ENCODE data around the gene PFN1.

DNA sequence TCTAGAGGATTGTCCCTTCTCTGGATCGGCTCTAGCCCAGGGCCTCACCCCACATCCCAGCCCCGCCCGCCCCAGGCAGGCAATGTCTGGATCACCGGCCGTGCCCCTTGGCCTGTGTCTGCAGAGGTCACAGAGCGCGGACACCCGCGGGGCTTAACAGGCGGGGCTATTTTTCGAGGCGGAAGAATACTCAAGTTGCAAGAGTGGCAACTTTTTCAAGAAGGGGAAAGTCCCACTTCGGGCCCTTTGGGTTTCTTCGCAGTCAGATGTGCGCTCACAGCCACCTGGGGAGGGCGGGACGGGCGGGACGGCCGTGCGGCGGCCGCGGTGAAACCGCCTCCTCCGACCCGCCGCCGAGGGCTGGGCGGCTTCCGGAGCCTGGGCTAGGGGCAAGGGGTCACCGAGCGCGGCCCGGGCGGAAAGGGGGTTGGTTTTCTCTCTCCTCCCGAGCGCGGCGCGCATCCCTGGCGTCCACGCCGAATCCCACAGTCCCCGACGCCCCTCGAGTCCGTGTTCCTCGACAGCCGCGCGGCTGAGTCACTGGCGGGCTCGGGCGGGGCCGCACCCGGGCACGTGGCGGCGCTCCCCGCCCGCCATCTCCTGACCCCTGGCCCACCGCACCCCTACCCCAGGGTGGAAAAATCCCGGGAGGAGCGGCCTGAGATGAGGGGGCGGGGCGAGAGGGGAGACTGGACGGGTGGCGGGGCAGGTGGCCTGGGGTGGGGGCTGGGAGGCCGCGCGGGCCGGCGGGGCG is 1.2 kb upstream of the PFN1 start:
- TF ChIP-seq, protein P1, sequence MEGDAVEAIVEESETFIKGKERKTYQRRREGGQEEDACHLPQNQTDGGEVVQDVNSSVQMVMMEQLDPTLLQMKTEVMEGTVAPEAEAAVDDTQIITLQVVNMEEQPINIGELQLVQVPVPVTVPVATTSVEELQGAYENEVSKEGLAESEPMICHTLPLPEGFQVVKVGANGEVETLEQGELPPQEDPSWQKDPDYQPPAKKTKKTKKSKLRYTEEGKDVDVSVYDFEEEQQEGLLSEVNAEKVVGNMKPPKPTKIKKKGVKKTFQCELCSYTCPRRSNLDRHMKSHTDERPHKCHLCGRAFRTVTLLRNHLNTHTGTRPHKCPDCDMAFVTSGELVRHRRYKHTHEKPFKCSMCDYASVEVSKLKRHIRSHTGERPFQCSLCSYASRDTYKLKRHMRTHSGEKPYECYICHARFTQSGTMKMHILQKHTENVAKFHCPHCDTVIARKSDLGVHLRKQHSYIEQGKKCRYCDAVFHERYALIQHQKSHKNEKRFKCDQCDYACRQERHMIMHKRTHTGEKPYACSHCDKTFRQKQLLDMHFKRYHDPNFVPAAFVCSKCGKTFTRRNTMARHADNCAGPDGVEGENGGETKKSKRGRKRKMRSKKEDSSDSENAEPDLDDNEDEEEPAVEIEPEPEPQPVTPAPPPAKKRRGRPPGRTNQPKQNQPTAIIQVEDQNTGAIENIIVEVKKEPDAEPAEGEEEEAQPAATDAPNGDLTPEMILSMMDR (IDR thresholded peaks at IDR 0.05; ENCODE audit: poor library complexity, severe bottlenecking): no peak
- TF ChIP-seq, protein P2, sequence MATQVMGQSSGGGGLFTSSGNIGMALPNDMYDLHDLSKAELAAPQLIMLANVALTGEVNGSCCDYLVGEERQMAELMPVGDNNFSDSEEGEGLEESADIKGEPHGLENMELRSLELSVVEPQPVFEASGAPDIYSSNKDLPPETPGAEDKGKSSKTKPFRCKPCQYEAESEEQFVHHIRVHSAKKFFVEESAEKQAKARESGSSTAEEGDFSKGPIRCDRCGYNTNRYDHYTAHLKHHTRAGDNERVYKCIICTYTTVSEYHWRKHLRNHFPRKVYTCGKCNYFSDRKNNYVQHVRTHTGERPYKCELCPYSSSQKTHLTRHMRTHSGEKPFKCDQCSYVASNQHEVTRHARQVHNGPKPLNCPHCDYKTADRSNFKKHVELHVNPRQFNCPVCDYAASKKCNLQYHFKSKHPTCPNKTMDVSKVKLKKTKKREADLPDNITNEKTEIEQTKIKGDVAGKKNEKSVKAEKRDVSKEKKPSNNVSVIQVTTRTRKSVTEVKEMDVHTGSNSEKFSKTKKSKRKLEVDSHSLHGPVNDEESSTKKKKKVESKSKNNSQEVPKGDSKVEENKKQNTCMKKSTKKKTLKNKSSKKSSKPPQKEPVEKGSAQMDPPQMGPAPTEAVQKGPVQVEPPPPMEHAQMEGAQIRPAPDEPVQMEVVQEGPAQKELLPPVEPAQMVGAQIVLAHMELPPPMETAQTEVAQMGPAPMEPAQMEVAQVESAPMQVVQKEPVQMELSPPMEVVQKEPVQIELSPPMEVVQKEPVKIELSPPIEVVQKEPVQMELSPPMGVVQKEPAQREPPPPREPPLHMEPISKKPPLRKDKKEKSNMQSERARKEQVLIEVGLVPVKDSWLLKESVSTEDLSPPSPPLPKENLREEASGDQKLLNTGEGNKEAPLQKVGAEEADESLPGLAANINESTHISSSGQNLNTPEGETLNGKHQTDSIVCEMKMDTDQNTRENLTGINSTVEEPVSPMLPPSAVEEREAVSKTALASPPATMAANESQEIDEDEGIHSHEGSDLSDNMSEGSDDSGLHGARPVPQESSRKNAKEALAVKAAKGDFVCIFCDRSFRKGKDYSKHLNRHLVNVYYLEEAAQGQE (IDR thresholded peaks at IDR 0.05; ENCODE audit: borderline replicate concordance): no peak
- no peak for TF ChIP-seq EP300 (conservative IDR thresholded peaks at IDR 0.05; ENCODE audit: poor library complexity, severe bottlenecking)
- TF ChIP-seq RAD21 (conservative IDR thresholded peaks at IDR 0.05): no peak
- TF ChIP-seq TAF1 (IDR thresholded peaks at IDR 0.05; ENCODE audit: low read depth): no peak
- no peak for TF ChIP-seq EZH2 (IDR thresholded peaks at IDR 0.05; ENCODE audit: borderline replicate concordance, insufficient read depth, low read length, poor library complexity, severe bottlenecking)
